Transverse colon (tissue), 4 donors: Measurements from ENCODE around the gene CD101. TPM values are rescaled to one million over a fixed set of nuclear protein-coding genes. Genes with fewer than 3 reads are reported as not detected.

ENCODE experiments used
- DNase-seq: peaks from one replicate; pipeline ENCODE4 v3.0.0-alpha.2; 2019
- H3K27ac ChIP-seq, 4 donors: fragments of 200-600 bp; sonication (generic); 2 replicates each; pipeline ENCODE4 v1.5.1; 2016 to 2018; ENCODE audit warnings: inconsistent platforms in 4 of 4
- H3K27me3 ChIP-seq: fragments of 200-600 bp; sonication (generic); 2 replicates; pipeline ENCODE4 v1.5.1; 2017; ENCODE audit warnings: inconsistent platforms
- H3K36me3 ChIP-seq, 4 donors: fragments of 200-600 bp; sonication (generic); 2 replicates each; pipeline ENCODE4 v1.5.1; 2017 to 2019; ENCODE audit warnings: inconsistent platforms in 4 of 4
- H3K4me1 ChIP-seq, 4 donors: fragments of 200-600 bp; sonication (generic); 2 replicates each; pipeline ENCODE4 v1.5.1; 2017 to 2020; ENCODE audit warnings: inconsistent platforms in 4 of 4
- H3K4me3 ChIP-seq, 4 donors: fragments of 200-600 bp; sonication (generic); 1 replicate in 1 of 4; 2 replicates in 3 of 4; pipeline versions ENCODE4 v1.5.1 to v1.6.1; 2017 to 2019; ENCODE audit warnings: inconsistent platforms in 4 of 4
- H3K9me3 ChIP-seq, 2 donors: fragments of 200-600 bp; sonication (generic); 2 replicates each; pipeline ENCODE4 v1.5.1; 2017 to 2019; ENCODE audit warnings: inconsistent platforms in 2 of 2
- EP300 ChIP-seq: sonication (generic); formaldehyde crosslinking; IDR thresholded peaks from one replicate; pipeline ENCODE4 v1.6.1; 2017; ENCODE audit warnings: antibody characterized with exemption, low read depth
- POLR2A ChIP-seq: fragments of 450-650 bp; IDR thresholded peaks from one replicate; pipeline ENCODE4 v1.6.1; 2016; ENCODE audit warnings: antibody characterized with exemption, mild to moderate bottlenecking, moderate library complexity
- POLR2AphosphoS5 ChIP-seq, 3 donors: sonication (generic); formaldehyde crosslinking; IDR thresholded peaks; one replicate each; pipeline ENCODE4 v1.6.1; 2016; ENCODE audit warnings: antibody characterized with exemption in 3 of 3
- WGBS, 2 donors: methylation state at CpG; one replicate each; pipeline ENCODE4 v1.1.5; 2018; ENCODE audit warnings: low coverage in 1 of 2; 5-methylcytosine and 5-hydroxymethylcytosine counted together
- in situ Hi-C, 4 donors: fragments of 200-750 bp; cut with MboI; loops; one replicate each; pipeline versions ENCODE4 v1.15.0 to v1.15.1; 2017; ENCODE audit warnings: low sequenced_read_pairs in 3 of 4, low pct_ligation_motif_present in 1 of 4, low pct_unique_long_range_greater_than_20kb in 1 of 4
- intact Hi-C: fragments of 100-400 bp; cut with DNase I; formaldehyde crosslinking; loops from one replicate; pipeline ENCODE4 v1.15.1; 2023; ENCODE audit warnings: low total_unique reads
- total RNA-seq, 4 donors: library from RNA; depleted of rRNA; stranded (reverse); fragments of >200 nt; gene quantifications; one replicate each; pipeline ENCODE4 v1.1.0, GENCODE V29; 2016
- TF ChIP-seq, protein P1 (sequence below), 5 experiments: fragments of 200-600 bp in 3 of 5; fragments of 450-650 bp in 2 of 5; sonication (generic) in 3 of 5; IDR thresholded peaks; 1 replicate in 2 of 5; 2 replicates in 3 of 5; pipeline ENCODE4 v1.5.1; 2016 to 2017; ENCODE audit warnings: antibody characterized with exemption in 5 of 5, inconsistent platforms in 3 of 5, mild to moderate bottlenecking in 2 of 5, moderate library complexity in 1 of 5

The CD101 gene
- total RNA-seq, 4 donors from 2014 or later, result 0.40 to 24.3 (median 4.0) TPM

DNA sequence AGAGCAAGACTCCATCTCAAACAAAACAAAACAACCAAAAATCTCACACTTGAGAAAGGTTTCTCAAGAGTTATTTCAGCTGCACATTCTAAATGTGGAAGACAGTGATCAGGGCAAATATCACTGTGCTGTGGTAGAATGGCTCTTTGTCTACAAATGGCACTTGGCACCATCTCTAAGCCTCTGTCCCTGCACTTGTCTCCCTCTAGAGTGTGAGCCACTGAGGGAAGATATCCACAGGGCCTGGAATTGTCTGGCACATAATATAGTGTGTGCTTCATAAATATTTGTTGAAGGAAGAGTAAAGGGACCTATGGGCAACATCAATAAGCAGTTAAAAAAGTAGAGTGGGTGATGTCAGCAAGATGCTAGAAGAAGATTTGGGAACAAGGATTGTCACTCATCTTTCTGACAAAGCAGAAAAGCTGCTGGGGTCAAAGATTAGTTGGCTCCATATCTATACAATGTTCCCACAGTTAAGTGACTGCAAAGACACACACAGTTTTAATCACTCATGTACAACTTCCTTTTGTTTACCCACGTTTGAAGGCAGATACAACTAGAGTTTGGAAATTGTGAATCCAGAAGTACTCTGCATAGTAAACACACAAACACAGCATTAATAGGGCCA is 19.1 kb downstream of the CD101 start:
- no peaks in the 10 kb centered on the region for H3K27me3 ChIP-seq
- no peak overlapping the region for H3K27ac ChIP-seq
- no peaks in the 10 kb centered on the region for H3K36me3 ChIP-seq
- intact Hi-C loops, result no loop called here
- no peak for DNase-seq
- no peak overlapping the region for H3K4me3 ChIP-seq
- in situ Hi-C loops, result no loop called here
- H3K9me3 ChIP-seq, result no peaks in the 10 kb centered on the region
- 36% methylated on average over 1 of the region's 1 CpG; no CpG with 5 or more reads in 1 of the 2 donors for WGBS, 2 donors
- no peaks in the 10 kb centered on the region for H3K4me1 ChIP-seq
- TF ChIP-seq EP300 (no peak), POLR2AphosphoS5 (IDR thresholded peaks at IDR 0.05) (no peak), POLR2A (no peak)
- TF ChIP-seq, protein P1, sequence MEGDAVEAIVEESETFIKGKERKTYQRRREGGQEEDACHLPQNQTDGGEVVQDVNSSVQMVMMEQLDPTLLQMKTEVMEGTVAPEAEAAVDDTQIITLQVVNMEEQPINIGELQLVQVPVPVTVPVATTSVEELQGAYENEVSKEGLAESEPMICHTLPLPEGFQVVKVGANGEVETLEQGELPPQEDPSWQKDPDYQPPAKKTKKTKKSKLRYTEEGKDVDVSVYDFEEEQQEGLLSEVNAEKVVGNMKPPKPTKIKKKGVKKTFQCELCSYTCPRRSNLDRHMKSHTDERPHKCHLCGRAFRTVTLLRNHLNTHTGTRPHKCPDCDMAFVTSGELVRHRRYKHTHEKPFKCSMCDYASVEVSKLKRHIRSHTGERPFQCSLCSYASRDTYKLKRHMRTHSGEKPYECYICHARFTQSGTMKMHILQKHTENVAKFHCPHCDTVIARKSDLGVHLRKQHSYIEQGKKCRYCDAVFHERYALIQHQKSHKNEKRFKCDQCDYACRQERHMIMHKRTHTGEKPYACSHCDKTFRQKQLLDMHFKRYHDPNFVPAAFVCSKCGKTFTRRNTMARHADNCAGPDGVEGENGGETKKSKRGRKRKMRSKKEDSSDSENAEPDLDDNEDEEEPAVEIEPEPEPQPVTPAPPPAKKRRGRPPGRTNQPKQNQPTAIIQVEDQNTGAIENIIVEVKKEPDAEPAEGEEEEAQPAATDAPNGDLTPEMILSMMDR (IDR thresholded peaks at IDR 0.05), result no peak

DNA sequence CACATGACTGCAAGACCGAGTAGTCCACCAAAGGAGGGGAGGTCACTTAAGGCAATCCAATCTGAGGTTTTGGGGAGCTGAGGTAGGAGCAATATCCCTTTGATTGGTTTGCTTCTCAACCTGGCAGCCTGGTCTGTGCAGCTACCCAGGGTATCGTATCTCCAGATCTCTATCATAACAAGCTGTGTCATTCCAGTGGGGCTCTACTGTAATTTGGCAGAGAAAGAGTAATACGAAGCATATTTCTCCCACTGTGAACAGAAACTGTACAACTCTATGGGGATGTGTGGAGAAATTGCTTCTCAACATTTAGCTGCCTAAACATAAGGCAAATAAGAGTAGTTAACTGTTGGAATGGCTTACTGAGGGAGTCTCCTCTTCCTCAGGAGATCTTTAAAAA is 20.6 kb downstream of the CD101 start:
- in situ Hi-C loops (no loop called here), intact Hi-C loops (no loop called here)
- no peaks in the 10 kb centered on the region for H3K27me3 ChIP-seq
- H3K27ac ChIP-seq, result no peak overlapping the region
- no peaks in the 10 kb centered on the region for H3K36me3 ChIP-seq
- 74 to 100% methylated on average over 1 to 3 of the region's 3 CpGs for WGBS, 2 donors
- H3K4me3 ChIP-seq, result no peak overlapping the region
- no peaks in the 10 kb centered on the region for H3K9me3 ChIP-seq
- H3K4me1 ChIP-seq, result no peaks in the 10 kb centered on the region
- no peak for TF ChIP-seq POLR2A
- no peak for TF ChIP-seq POLR2AphosphoS5 (IDR thresholded peaks at IDR 0.05)
- TF ChIP-seq, protein P1 (IDR thresholded peaks at IDR 0.05), result no peak
- no peak for TF ChIP-seq EP300
- DNase-seq, result no peak

DNA sequence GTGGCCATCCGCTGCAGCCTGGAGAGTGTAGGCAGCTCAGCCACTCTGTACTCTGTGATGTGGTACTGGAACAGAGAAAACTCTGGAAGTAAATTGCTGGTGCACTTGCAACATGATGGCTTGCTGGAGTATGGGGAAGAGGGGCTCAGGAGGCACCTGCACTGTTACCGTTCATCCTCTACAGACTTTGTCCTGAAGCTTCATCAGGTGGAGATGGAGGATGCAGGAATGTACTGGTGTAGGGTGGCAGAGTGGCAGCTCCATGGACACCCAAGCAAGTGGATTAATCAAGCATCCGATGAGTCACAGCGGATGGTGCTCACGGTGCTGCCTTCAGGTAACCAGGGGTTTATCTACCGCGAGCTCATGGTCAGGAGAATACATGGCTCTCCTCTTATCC is 24.0 kb downstream of the CD101 start:
- H3K27me3 ChIP-seq, result no peaks in the 10 kb centered on the region
- H3K27ac ChIP-seq, result no peak overlapping the region
- H3K4me3 ChIP-seq, result no peak overlapping the region
- no peak for DNase-seq
- in situ Hi-C loops (loop anchor here in 2 of 4 donors (25.0 kb wide), 1 partner anchor 438 kb away; no protein-coding TSS in a partner anchor), intact Hi-C loops (no loop called here)
- H3K9me3 ChIP-seq, result no peaks in the 10 kb centered on the region
- 96 to 97% methylated on average over 6 to 7 of the region's 7 CpGs for whole genome bisulfite sequencing, 2 donors
- H3K36me3 ChIP-seq, result no peaks in the 10 kb centered on the region
- H3K4me1 ChIP-seq, result no peaks in the 10 kb centered on the region
- TF ChIP-seq POLR2AphosphoS5 (IDR thresholded peaks at IDR 0.05), result no peak
- TF ChIP-seq, protein P1 (IDR thresholded peaks at IDR 0.05), result no peak
- TF ChIP-seq EP300, result no peak
- no peak for TF ChIP-seq POLR2A

DNA sequence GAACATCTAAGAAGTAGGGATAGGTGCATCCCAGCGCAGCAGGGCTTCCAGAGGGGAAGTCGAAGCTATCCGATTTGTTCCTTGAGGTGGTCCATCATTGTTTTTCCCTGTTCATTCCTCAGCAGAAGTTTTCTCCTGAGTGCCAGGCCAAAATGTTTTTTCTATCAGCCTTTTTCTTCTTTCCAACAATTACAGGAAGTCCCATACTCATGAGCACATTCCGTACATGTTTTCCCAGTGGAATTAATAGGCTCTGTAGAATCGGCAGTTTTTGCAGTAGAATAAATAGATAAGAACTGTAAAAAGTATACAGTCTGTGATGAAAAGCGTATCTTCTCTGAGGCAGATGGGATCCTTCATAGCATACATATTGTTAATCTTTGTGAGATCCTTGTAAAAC is 24.8 kb downstream of the CD101 start:
- DNase-seq, result no peak
- no peak overlapping the region for H3K27ac ChIP-seq
- no peaks in the 10 kb centered on the region for H3K4me1 ChIP-seq
- no peaks in the 10 kb centered on the region for H3K36me3 ChIP-seq
- 62 to 78% methylated on average over 3 to 6 of the region's 6 CpGs for WGBS, 2 donors
- no peaks in the 10 kb centered on the region for H3K9me3 ChIP-seq
- H3K27me3 ChIP-seq, result no peaks in the 10 kb centered on the region
- in situ Hi-C loops, result loop anchor here in 2 of 4 donors (25.0 kb wide), 1 partner anchor 439 kb away; no protein-coding TSS in a partner anchor
- TF ChIP-seq POLR2A (no peak), POLR2AphosphoS5 (IDR thresholded peaks at IDR 0.05) (no peak), EP300 (no peak)
- TF ChIP-seq, protein P1 (IDR thresholded peaks at IDR 0.05), result no peak
- no peak overlapping the region for H3K4me3 ChIP-seq
- intact Hi-C loops, result no loop called here
